NAMALWA (cell line): ENCODE results near the gene SUGCT.
"Not testable (repeated sequence)": the region's sequence is repeated elsewhere in the genome, so short reads cannot be mapped to it uniquely, and the experiment has no call there.

Experiments
- DNase-seq: peaks from one replicate; pipeline ENCODE4 v3.0.0-alpha.2; 2015; ENCODE audit warnings: low spot score

SUGCT gene

GRCh38 chr7:40263752-40264390, 129.1 kb downstream of the SUGCT start:
- no peak for DNase-seq

- no peak for DNase-seq
Measured at GRCh38 chr7:40267583-40267982, 132.8 kb downstream of the SUGCT start.

DNA sequence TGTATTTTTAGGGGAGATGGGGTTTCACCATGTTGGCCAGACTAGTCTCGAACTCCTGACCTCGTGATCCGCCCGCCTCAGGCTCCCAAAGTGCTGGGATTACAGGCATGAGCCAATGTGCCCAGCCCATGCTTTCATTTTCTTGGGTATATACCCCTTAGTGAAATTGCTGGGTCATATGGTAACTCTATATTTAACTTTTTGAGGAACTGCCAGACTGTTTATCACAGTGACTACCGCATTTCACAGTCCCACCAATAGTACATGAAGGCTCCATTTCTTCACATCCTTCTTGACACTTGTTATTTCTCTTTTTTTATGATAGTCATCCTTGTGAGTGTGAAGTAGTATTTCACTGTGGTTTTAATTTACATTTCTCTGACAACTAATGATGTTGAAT, 134.0 kb downstream of the SUGCT start:
- DNase-seq = not testable (repeated sequence)

GRCh38 chr7:40276061-40276460, 141.3 kb downstream of the SUGCT start:
- DNase-seq = no peak

DNA sequence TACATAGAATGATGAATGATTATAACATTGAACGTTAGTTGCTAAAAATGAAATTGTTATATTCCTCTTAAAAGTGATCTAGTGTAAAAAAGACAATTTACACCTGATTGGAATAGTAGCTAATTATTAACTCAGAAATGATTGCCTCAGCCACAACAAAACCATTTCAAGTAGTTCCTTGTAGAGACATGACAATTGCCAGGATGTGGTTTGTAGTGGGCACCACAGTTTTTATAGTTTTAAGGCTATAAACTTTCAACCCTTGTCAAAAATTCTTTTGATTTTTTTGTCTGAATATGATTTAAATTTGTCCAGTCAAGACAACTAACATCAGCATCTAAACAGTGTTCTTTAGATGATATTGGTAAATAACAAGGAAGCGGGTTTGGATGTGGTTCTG, 145.2 kb downstream of the SUGCT start:
- DNase-seq = no peak

DNA sequence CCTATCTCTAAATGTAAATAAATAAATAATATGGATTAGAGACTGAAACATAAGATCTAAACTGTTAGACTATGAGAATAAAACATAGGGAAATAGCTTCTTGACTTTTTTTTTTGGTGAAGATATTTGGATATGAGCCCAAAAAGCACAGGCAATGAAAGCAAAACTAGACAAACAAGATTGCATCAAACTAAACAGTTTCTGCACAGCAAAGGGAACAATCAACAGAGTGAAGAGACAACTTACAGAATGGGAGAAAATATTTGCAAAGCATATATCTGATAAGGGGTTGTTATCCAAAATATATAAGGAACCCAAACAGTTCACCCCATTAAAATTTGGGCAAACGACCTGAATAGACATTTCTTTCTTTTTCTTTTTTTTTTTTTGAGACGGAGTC, 148.1 kb downstream of the SUGCT start:
- no peak for DNase-seq

GRCh38 chr7:40283391-40283790, 148.6 kb downstream of the SUGCT start:
- no peak for DNase-seq

- no peak for DNase-seq
Measured at GRCh38 chr7:40288827-40289226, 154.0 kb downstream of the SUGCT start.

GRCh38 chr7:40297741-40298311, 163.0 kb downstream of the SUGCT start:
- no peak for DNase-seq

DNA sequence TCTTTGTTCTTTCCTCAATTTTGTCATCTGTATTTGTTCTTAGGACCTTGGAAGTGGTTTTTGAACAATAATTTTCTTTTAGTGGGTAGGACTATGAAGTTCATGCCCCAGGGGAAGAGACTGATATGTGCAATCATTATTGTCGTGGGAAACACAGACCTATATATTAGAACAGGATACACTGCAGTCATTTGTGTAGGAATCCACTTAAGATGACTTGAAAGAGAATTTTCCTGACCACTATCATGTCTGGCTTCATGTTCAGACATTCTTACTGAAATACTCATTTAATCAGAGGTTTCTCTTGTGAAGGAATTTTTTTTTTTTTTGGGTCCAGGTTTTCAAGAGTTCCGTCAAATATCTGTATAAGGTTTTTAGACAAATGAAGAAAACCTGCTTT, 163.6 kb downstream of the SUGCT start:
- no peak for DNase-seq

GRCh38 chr7:40299097-40299496, 164.3 kb downstream of the SUGCT start:
- no peak for DNase-seq

DNA sequence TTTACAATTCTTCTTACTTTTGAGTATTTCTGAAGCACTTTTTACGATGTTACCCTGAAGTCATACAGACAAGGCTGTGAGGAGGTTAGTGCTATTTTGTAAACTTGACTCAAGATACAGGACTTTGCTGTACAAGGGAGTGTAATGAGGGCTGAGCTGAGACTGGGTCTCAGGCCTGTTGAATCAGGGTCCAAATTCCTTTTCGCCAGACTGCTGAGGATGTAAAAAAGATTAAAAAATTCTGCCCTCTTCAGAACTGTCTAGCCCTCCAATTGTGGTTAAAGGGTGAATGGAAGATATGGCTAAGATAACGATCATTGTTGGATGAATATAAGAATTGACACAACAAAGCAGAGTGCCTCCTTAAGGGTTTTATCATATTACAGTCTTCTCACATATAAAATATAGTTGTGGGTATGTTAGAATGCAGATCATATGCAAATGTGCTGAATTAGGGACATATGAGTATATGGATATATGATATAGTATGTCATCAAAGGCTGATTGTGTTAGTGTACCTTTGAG, 165.4 kb downstream of the SUGCT start:
- DNase-seq = no peak

- no peak for DNase-seq
Measured at GRCh38 chr7:40301486-40302068, 166.8 kb downstream of the SUGCT start.

DNA sequence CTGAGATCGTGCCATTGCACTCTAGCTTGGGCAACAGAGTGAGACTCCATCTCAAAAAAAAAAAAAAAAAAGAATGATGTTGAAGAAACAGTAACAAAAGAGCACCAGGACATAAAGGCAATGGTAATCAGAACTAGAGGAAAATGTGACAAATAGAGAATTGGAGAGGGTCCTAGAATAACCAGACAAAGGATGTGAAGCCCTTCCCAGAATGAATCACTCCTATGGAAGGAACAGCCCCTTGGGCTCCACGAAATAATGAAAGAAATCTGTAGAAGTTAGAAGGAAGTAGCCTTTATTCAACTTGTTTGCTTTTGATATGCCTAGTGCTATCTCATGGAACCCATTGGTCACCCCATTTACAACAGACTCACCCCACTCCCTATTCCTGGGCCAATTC, 169.2 kb downstream of the SUGCT start:
- DNase-seq = no peak

DNA sequence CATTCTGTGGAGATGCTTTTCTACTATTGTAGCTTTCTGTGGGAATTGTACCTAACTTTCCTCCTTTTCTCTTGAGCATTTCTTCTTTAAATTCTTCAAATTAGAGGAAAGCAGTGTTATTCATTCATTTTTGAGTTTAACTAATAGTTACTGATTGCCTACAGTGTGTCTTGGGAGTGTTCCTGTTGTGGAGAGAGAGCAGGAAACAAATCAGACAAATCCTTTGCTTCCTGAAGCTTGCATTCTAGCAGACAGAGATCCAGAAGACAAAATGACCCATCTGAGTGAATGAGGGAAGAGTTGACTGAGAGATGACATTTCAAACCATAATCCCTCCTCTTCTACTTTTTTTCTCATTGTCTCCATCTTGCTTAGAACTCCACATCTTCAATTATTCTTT, 170.4 kb downstream of the SUGCT start:
- no peak for DNase-seq

- DNase-seq = no peak
Measured at GRCh38 chr7:40306025-40306424, 171.2 kb downstream of the SUGCT start.

- no peak for DNase-seq
Measured at GRCh38 chr7:40306596-40306995, 171.8 kb downstream of the SUGCT start.

GRCh38 chr7:40310258-40310657, 175.5 kb downstream of the SUGCT start:
- no peak for DNase-seq

DNA sequence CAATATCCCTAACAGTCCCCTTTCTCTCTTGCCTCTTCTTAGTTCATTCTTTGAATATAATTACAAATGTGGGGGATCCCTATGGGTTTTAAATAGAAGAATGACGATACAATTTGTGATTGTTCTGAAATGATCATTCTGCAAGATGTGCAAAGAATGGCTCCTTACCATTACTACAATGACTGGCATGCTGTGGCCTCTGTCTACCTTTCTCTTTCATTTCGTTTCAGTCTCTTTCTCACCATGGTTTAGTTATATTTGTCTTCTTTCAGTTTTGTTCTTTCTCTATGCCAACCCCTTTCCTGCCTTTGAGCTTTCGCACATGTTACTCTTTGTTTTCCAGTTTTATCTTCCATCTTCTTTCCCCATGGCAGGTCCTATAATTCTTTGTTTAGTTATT, 176.5 kb downstream of the SUGCT start:
- no peak for DNase-seq

DNA sequence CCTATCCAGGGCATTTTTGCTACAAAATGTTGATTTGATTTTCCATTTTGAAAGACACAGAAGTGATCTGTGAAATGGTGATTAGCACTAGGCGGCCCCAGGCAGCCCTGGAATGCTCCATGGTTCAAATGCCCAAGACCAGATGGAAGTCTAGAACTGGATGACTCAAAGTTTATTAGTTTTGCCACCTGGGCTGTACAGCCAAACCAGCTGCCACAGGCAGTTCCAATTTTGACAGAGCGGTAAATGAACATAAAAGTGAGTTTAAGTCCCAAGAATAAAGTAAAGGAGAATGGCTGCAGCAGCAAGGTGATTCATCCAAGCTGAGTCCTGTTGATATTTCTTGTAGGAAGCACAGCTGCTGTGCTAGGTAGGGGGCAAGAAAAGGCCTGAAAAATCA, 180.5 kb downstream of the SUGCT start:
- DNase-seq = no peak

GRCh38 chr7:40316176-40316575, 181.4 kb downstream of the SUGCT start:
- DNase-seq = no peak

DNA sequence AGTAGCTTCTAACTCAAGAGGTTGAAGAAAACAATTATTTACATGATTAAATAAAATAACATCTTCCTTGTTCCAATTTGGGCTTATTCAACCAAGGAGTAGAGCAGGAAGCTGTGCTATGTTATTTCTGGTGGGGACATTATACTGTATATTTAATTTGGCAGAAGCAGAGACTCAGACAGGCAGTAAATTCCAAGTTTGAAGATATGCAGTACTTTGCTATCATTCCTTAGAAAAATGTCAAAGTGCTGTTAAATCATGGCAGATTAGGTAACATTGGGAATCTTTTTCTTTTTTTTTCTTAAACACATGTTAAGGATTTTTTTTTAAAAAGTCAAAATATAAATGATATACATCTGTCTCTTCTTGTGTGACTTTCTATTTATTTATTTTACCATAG, 190.1 kb downstream of the SUGCT start:
- DNase-seq = no peak

- DNase-seq = no peak
Measured at GRCh38 chr7:40327113-40327512, 192.3 kb downstream of the SUGCT start.

GRCh38 chr7:40327873-40328272, 193.1 kb downstream of the SUGCT start:
- no peak for DNase-seq
